Activated CD4-positive, alpha-beta T cell treated with anti-CD3 and anti-CD28 coated beads, Interleukin-10, Interleukin-2, amounts not matched to agents 100 ng/mL and 50 ng/mL, durations not matched to agents 16 hours and 8 hours (primary cell): ENCODE data around the gene SLC22A23.

ENCODE experiments used
- DNase-seq: peaks from one replicate; pipeline ENCODE4 v3.0.0-alpha.2; 2020

The SLC22A23 gene

DNA sequence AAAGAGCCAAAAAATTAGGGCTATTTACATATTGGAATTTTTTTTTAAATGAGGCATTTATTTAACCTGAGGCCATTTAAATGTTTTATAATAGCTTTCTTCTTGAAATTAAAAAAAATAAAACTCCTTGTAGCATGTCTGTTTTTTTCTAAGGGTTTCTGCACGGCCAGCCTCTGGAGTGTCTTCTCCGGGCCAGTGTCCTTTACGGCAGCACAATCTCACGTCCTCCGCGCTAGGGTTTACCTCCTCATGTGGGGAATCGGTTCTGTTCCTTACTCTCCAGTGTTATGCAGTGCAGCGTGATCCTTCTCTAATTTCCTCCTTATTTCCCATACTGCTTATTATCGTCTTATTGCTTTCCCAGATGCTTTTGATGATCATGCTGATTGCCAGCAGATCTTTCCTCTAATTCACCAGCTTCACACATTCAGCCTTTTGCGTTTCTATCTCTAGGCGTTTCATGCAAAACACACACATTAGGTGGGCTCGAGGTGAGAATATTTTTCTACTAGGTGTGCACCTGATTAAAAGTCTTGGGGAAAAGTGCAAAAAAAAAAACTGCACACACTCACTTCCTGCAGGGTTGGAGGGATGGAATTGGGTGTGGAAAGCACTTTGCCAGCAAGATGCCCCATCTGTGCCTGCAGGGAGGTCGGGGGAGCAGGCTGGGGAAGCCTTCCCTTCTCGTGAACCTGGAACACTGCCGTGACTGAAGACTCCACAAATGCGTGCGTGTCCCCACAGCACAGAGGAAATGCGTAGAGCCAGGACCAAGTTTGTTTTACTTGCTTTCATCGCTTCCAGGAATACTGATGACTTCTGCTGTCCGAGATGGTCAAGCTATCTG lies 142.0 kb downstream of the SLC22A23 start:
- no peak for DNase-seq

DNA sequence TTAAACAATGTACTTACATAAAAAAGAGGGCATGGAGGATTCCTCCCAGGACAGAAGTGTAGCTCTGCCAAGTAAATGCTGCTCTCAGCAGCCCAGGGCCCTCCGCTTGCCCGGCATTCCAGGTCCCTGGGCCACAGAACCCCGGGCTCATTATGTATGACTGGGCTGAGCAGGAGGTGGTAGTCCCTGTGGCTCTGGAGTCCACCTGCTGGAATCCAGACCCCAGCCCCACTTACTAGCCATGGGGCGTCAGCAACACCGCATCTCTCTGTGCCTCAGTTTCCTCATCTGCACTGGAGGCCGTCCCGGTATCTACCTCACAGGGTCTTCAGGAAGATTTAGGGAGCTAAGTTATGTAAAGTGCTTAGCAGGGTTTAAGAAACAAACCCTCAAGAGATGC lies 142.7 kb downstream of the SLC22A23 start:
- DNase-seq: no peak

- no peak for DNase-seq
Observed at GRCh38 chr6:3312604-3313231, 144.1 kb downstream of the SLC22A23 start.

- DNase-seq: no peak
Observed at GRCh38 chr6:3311826-3312225, 145.0 kb downstream of the SLC22A23 start.

DNA sequence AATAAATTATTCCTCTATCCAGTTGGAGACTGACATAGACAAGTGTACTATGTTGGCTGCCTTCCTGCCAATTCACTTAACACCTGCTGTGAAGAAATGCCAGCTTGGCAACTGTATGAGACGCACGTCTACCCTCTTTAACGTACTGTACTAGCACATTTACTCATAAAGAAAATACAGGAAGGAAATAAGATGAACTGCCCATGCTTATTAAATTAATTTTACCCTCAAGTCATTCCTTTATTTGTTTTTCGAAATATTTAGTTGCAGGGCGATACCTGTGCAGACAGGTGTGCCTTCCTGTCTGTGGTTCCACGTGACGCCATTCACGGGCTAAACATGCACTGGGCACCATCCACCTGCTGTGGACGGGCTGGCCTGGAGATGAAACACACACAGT lies 146.1 kb downstream of the SLC22A23 start:
- DNase-seq: no peak

DNA sequence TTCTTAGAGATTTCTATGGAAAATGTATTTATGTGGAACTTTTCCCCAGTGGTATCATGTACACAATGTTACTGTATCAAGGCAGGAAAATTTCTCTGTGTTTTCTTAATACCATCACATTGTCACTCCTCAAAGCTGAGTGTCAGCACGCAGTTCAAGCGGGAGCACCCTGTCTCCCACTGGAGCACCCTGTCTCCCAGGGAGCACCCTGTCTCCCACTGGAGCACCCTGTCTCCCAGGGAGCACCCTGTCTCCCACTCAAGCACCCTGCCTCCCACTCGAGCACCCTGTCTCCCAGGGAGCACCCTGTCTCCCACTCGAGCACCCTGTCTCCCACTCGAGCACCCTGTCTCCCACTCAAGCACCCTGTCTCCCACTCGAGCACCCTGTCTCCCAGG lies 146.8 kb downstream of the SLC22A23 start:
- no peak for DNase-seq

DNA sequence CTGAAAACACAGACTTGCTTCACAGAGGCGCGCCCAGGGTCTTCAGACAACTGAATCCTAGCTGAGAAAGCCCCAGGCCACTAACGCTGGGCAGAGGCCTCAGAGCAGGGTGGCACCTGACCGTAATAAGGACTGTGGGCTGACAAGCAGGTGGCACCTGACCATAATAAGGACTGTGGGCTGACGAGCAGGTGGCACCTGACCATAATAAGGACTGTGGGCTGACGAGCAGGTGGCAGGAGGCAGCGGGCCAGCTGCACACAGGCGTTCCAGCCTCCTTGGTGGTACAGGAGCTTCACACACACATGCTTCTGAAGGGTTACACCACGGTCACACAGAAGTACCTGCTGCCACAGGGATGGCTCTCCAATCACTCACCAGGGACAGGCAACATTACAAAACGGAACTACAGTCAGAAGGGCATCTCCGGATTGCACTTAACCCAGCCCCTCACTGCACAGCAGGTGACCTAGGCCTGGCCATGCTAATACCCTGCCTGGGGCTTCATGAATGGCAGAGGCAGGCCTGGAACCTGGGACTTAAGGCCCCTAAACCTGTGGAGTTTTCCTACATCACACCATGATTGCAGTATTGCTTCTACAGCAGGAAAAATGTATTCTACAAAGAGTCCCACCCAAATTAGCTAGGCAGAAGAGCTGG lies 147.3 kb downstream of the SLC22A23 start:
- no peak for DNase-seq

DNA sequence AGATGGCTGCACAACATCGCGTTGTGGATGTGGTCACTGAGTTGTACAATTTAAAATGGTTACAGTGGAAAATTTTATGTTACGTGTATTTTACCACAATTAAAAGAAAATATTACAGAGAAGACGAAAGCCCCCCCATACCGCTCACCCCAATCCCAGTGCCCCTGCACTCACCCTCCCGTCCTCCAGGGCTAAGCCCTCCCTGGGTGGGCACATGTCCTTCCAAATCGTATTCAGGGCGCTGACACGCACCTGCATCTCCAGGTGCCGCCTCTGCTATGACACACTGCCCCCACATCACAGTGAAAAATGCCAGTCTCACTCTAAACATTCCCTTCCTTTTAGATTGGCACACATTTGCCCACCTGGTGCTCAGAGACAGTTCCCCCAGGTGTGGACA lies 148.7 kb downstream of the SLC22A23 start:
- DNase-seq: no peak

DNA sequence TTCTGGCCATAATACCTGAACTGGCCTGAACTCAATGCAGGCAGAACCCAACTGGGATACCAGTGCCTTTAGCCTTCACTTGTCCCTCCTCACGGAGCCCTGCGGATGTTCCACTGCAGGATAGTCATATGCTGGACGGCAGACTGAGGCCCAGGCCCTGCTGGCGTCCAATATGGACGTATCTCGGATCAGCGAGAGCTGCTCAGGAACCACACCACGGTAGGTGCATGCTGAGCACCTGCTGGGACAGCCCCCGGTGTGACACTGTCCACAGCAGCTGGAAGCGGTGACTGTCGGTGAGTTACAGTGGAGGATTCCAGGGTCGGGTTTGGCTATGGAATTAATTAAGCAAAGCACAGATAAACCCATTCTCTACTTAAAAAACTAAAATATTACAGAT lies 149.4 kb downstream of the SLC22A23 start:
- DNase-seq: no peak

DNA sequence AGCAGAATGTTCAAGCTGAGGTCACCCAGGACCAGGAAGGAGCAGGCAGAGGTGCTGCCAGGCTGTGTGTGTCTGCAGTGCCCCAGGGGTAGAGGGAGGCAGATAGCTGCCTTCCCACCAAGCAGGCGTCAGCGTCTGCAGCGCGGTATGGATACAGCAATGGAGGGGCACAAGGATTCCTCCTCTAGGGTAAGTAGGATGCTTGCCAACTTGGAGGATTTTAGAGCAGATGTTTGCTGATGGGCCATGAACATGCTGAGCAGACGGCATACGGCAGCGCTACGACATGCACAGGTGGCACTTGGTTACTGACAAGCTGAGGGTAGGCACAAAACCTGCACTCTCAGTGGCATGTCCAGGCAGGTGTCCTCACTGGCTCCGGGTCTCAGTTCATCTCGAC lies 150.0 kb downstream of the SLC22A23 start:
- DNase-seq: no peak

DNA sequence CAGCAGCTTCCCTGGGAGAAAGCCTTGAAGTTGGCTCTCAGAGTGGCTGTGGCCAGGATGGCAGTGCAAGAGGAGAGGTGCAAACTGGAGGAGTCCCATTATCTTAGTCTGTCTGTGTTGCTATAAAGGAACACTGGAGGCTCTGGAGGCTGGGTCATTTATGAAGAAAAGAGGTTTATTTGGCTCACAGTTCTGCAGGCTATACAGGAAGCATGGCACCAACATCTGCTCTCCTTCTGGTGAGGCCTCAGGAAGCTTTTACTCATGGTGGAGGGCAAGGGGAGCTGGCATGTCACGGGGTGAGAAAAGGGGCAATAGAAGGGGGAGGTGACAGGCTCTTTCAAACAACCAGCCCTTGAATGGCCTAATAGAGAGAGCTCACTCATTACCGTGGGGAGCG lies 151.0 kb downstream of the SLC22A23 start:
- no peak for DNase-seq

GRCh38 chr6:3305216-3305565 lies 151.7 kb downstream of the SLC22A23 start:
- DNase-seq: no peak

DNA sequence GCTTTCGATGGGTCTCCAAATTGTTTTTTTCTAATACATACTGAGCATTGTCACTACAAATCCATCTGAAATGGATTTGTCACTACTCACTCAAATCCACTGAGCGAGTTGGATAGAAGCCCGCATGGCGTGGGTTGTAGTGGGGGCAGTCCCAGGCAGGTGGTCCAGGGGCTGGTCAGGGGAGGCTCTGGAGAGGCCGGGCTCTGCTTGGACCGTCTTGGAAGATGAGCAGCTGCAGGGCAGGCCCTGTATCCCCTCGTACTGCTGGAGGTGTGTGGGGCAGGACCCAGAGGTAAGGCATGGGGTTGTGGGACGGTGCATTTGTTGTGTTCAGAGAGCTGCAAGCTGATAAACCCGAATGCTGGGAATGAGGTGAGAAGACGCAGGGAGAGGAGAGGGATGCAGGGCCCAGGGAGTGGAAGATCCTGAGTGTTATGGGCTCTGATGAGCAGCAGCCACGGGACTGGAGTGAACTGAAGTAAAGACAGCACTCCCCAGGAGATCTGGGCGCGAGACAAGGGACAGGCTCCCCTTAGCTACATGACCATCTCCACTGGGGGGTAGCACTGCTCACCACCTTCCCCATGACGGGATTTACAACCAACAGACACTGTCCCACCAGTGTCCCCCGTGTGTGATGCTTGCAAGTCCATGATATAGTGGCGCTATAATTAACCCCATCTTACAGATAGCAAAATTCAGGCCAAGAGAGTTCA lies 152.2 kb downstream of the SLC22A23 start:
- no peak for DNase-seq

- DNase-seq: no peak
Observed at GRCh38 chr6:3303795-3304411, 152.9 kb downstream of the SLC22A23 start.

DNA sequence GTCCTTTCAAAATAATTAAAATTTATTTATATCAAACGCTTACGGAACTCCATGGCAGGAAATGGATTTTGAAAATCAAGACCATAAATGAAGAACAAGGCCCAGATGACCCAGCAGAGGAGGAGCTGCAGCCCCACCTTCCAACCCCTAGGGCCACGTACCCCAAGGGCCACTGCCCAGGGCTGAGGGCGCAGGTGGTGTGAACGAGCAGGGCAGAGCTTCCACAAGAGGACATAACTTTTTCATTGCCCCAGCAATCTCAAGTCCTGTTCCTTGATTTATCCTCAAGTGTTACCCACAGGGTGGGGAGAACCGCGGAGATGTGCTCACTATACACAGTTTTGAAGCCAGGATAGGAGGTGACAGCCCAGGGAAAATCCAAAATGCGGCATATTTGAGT lies 155.3 kb downstream of the SLC22A23 start:
- DNase-seq: no peak

- DNase-seq: no peak
Observed at GRCh38 chr6:3299221-3299620, 157.6 kb downstream of the SLC22A23 start.

- no peak for DNase-seq
Observed at GRCh38 chr6:3297909-3298308, 158.9 kb downstream of the SLC22A23 start.

- no peak for DNase-seq
Observed at GRCh38 chr6:3297006-3297405, 159.8 kb downstream of the SLC22A23 start.

GRCh38 chr6:3296537-3296936 lies 160.3 kb downstream of the SLC22A23 start:
- no peak for DNase-seq

DNA sequence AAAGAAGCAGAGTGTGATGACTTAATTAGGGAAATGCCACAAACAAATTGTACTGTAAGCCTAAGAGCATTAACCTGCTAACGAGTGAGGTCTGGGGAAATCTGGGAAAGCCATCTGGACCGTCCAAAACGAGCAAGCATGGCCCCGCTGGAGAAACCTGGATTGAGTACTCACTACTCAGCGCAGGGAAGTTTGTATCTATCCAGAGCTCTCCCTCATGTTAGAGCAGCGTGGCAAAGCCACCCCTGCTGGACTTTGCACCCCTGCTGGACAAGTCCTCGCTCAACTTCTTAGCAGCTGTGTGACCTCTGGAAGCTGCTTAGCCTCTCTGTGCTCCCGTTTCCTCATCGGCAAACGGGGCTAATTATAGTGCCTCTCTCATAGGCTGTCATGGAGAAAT lies 160.8 kb downstream of the SLC22A23 start:
- no peak for DNase-seq

DNA sequence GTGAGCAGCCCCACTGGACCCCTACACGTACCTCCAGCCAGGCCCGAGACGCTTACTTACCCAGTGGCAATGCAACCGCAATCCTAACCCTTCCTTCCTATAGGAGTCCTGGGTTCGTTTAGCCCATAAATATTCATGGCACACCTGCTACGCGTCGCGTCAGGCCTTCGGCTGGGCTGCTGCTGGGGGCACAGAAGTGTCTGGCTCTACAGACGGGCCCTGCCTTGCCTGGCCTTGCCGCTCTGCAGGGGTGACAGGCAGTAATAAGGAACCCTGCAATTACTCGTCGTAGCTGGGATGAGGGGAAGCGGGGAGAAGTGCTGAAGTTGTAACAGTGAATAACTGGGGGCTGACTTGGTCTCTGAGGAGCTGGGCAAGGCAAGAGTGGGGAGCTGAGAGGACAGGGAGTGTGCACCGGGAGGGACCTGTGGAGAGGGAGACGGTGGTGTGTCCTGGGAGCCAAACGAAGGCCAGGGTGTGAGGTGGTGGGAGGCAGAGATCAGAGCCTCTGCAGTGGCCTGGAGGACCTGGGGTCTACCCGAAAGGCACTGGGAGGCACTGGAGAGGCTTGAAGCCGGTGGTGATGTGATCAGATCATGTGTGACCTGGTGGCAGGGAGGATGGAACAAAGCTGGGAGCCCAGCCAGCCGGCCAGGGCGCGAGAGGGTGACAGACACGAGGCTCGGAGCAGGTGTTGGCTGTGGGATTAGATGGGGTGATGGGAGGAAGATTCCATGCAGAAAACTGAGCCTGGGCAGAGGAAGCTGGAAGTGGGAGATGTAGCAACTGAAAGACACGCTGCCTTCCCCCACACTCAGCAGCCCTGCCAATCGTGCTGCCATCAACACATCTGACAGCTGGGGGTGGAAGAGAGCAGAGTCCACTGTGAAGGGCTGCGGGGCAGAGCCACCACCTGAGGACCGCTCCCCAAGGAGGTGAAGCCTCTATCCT lies 161.7 kb downstream of the SLC22A23 start:
- no peak for DNase-seq

- no peak for DNase-seq
Observed at GRCh38 chr6:3294396-3294795, 162.5 kb downstream of the SLC22A23 start.
